ENCODE measurements around the gene NF2.
A peak's percentile ranks its signal among the peaks of the same experiment; 100 is the strongest.

Gene NF2

GRCh38 chr22:29703569-29704195, 100.2 kb downstream of the NF2 start:
- DNase-seq, result no peak

DNA sequence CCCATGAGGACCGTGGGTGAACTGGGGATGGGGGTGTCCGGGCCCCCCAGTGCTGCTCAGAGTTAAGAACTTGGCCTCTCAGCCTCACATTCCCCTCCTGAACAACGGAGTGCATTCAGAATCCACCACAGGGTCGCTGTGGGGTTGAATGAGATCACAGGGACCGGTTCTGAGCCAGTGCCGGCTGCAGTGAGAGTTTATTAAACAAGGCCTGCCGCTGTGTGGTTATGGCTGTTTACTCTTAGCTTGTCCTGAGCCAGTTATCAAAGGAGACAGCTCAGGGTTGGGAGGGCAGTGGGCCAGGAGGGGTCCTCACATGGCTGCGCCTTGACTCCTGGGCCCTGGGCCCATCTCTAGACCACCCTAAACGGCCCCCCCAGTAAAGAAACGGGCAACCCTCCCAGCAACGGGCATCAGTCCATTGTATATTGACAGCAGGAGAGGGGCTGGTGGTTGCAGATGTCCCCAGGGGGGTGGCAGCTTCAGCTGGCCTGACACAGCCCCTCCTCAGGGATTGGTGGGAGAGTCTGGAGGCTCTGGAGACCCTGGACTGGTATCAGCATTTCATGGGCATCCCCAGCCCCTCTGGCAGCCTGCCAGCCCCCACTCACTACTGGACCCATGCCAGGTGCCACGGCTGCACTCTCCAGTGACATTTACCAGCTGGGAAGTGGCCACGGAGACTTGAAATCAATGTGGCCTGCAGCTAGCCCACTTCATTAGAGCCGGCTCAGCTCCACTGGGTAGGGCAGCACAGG, 101.3 kb downstream of the NF2 start:
- peak; percentile 68 for DNase-seq

DNA sequence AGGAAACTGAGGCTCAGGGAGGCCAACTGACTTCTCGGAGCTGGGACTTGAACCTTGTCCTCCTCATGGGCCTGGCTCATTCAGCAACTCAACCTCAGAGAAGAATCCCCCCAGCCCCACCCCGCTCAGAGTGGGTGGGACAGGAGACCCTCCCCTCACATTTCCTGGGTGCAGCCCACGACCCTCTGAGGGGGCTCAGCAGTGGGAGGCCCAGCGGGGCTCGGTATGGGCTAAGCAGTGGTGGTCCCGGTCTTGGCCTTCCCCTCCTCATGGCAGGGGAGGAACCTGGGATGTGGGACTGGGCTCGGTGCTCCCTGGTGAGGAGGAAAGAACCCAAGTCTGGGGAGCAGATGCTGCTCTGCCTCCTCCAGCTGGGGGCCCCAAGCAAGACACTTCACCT, 102.2 kb downstream of the NF2 start:
- no peak for DNase-seq

- DNase-seq, result peak; percentile 34
Measured at GRCh38 chr22:29706486-29706885, 103.1 kb downstream of the NF2 start.

- peak; percentile 34 for DNase-seq
Measured at GRCh38 chr22:29707010-29707409, 103.6 kb downstream of the NF2 start.

- no peak for DNase-seq
Measured at GRCh38 chr22:29707471-29707870, 104.0 kb downstream of the NF2 start.

GRCh38 chr22:29710193-29710592, 106.8 kb downstream of the NF2 start:
- no peak for DNase-seq

DNA sequence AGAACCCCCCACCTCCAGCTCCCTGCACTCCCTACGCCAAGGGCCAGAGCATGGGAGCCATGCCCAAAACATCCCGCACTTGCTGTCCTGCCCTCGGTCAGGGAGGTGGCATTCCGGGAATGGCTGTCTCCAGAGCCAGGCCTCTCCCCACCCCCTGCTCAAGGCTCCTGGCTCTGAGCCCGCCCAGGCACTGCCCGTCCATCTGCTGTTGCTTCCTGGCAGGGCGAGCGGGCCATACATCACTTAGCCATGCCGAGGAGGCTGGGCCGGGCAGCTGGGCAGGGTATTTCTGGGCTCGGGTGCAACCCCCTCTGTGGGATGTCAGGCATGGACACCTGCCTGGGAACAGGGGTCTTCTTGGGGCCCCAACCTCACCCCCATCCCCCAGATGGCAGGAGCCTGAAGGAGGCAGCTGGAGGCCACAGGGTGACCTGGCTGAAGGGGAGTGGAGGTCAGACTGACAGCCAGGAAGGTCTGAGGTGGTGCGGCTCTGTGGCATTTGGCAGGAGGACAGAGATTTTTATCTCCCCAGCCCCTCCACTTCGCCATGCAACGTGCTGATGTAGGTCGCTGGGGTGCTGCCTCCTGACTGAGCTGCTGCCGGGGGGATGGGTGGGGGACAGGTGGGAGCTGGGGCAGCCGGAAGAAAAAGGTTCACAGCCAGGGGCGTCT, 107.6 kb downstream of the NF2 start:
- peak; percentile 38 for DNase-seq

DNA sequence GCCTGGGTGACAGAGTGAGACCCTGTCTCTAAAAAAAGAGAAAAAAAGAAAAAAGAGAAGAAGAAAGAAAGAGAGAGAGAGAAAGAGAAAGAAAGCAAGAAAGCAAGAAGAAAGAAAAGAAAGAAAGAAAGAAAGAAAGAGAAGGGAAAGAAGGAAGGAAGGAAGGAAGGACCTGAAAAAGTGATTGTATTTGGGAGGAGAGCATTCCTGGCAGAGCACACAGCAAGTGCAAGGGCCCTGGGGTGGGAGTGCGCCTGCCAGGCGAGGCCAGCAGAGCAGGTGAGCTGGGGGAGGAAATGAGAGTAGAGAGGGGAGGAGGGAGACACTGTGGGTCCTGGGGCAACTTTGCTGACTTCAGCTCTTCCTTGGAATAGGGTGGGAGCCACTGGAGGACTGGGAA, 108.7 kb downstream of the NF2 start:
- no peak for DNase-seq

- DNase-seq, result no peak
Measured at GRCh38 chr22:29713156-29713727, 109.8 kb downstream of the NF2 start.

- peak; percentile 70 for DNase-seq
Measured at GRCh38 chr22:29715240-29715639, 111.8 kb downstream of the NF2 start.

DNA sequence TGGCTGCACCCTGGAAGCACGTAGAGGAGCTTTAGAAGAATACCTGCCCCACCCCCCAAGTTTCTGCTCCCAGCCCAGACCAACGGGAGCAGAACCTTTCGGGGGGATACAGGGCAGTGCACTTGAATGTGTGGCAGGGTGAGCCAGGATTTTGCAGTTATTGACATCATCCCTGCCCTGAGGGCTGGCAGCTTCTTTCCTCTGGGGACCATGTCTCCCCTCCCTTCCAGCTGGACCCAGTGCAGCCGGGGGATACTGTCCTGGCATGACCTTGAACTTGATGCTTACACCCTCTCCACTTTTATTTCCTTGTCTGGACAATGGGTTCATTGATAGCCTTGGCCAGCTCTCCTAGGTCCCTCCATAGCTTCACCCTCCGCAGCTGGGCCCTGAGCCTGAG, 112.3 kb downstream of the NF2 start:
- DNase-seq, result peak; percentile 51

DNA sequence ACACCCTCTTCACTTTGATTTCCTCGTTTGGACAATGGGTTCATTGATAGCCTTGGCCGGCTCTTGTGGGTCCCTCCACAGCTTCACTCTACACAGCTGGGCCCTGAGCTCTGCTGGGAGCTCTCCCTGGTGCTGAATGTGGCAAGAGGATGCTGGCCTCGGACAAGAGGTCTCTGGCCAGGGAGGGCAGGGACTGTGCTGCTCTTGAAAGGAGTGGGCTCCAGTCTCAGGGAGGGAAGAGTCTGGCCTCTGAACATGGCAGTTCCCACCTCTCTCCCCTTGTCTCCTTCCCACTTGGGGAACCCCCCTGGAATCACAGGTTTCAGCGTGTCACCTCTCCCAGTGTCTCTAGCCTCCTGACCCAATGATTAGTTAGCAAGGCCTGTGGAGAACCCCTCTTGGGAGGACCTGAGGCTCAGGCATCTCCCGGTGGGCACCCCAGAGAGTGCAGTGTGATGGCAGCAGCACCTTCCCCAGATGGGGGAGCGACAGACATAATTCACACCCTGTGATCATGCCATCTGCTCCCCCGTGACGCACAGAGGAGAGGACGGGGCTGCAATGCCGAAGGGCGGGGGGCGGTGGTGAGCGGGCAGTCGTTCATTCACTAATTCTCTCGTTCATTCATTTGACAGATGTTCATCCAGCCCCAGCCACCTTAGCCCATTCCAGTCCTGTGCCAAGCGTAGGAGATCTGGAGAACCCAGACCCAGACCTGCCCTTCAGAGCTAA, 113.5 kb downstream of the NF2 start:
- peak; percentile 88 for DNase-seq

- no peak for DNase-seq
Measured at GRCh38 chr22:29717789-29718188, 114.4 kb downstream of the NF2 start.

DNA sequence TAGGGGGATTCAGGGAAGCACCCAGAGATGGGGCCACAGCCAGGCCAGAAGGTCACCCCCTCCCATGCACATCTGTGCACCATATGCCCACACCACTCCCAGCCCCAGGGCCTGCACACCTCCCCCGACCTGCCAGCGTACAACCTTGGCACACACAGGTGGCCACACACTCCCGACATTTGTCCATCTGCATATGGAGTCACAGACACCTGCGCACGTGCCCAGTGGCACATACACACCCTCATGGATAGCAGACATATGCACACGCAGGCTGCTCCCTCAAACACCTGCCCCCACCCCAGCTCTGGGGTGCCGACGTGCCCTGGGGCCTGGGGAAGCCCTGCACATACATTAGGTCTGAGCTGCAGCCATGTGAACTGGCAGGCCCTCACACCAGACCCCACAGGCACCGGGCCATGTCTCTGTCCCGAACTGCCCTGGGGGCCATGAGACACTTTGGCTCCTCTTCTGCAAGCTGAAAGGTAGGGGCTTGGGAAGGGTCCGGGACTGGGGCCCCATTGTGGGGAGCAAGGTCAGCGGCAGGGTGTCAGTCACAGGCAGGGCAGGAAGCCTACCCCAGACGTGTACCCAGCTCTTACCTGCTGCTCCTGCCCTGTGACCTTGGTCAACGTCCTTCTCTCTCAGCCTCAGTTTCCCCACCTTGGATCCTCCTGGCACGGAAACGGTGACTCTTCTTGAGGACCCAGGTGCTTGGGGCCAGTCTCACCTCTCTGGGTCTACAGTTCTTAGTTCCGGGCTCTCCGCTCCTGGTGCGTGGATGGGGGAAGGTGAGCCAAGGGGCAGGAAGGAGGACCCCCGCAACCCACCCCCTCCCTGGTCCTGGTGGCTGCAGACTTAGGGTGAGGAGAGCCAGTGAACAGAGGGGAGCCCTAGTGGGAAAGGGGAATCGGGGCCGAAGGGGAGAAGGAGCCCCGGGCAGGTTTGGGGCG, 115.8 kb downstream of the NF2 start:
- peak; percentile 43 for DNase-seq

GRCh38 chr22:29719899-29720645, 116.6 kb downstream of the NF2 start, which contains the start of gene CABP7:
CABP7 (plus strand) TSS chr22:29720003; CDS start chr22:29720425, 422 bp downstream.
- no peak for DNase-seq

DNA sequence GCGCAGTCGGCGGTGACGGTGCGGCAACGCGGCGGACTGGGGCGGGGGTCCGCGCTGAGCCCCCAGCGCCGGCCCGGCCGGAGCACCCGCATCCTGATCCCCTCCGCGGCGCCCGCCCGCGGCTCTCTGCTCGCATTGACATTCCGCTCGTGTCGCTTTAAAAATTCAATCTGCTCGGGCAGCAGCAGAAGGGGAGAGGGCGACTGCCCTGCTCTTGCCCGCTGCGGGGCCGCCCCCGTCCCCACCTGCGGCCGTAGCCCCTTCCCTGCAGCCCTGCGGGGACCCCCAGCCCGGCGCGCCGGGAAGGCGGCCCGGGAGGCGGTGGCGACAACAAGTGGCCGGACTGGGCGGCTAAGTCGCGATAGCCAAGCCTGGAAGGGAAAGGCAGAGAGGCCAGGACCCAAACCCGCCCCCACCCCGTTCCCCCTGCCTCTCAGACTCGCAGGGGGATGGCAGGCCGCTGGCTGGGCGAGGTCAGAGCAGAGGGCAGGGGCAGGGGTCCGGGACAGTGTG, 117.4 kb downstream of the NF2 start:
- DNase-seq, result no peak

DNA sequence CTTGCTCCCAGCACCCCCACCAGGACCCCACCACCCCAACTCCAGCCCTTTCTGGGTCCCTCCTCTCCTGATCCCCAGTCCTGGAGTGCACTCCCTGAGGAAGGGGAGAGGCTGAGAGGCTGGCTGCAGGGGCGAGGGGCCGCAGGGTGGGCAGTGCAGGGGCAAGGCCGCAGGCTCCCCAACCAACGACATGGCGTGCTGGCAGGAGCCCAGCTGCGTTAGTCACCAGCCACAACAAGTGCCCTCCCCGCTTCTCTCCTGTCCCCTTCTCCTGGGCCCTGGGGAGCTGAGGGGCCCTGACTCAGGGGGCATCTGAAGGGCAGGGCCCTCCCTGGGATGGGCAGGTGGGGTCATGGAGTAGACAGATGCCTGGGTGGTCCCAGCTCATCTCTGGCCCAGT, 118.7 kb downstream of the NF2 start:
- no peak for DNase-seq

DNA sequence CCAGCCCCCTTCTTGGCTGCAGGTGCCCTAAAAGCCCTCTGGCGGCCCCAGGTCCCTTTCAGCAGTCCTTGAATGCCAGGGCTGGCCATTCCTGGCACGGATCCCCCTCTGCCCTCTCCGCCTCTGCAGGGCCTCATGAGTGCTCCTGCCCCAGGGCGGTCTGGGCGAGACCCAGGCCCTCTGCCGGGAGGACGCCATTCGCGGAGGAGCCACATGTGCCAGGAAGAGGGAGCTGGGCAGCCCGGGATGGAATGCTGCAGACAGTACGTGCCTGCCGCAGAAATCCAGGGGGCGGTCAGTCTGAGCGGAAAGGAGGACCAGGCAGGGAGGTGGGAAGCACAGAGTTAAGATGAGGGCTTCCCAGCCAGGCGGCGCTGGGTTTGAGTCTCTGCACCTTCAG, 119.2 kb downstream of the NF2 start:
- no peak for DNase-seq

GRCh38 chr22:29723766-29724165, 120.3 kb downstream of the NF2 start:
- no peak for DNase-seq

DNA sequence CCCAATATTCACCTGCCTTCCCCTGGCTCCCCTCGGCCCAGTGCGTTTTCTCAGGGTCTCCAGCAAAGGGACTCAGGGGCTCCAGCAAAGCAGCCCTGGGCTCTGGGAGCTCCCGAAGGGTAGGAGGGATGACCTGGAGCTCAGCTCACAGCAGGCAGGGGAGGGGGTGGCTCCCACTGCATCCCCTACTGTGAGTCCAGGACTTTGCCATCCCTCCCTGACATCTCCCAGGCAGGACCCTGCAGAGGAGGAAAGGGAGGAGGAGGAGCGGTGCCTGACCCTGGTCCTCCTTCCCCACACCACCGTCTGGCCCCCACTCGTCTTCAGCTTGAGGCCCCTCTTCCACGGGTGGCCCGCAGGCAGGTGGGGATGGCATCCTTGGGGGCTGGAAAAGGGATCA, 121.4 kb downstream of the NF2 start:
- DNase-seq, result no peak

All from NCI-H1694 treated with DMSO at 0.1 percent for 48 hours (cell line).